Activated CD4-positive, alpha-beta memory T cell treated with anti-CD3 and anti-CD28 coated beads, Interleukin-2, amount 10 ng/mL, durations not matched to agents 7 days and 5 days (primary cell): ENCODE data around the gene ST6GALNAC4. TPM values are rescaled to one million over a fixed set of nuclear protein-coding genes. Genes with fewer than 3 reads are reported as not detected.

Experiments used
- CTCF ChIA-PET: fragments of 350-600 bp; sonication (Branson Sonifier 250); formaldehyde crosslinking; loops from one replicate; lab custom pipeline; 2021; ENCODE audit warnings: antibody characterized with exemption, inconsistent platforms; lab: Charles Lee
- POLR2A ChIA-PET: fragments of 350-600 bp; sonication (Branson Sonifier 250); formaldehyde crosslinking; loops from one replicate; lab custom pipeline; 2021; ENCODE audit warnings: antibody characterized with exemption; lab: Charles Lee
- DNase-seq: peaks from one replicate; pipeline ENCODE4 v3.0.0-alpha.2; 2020
- H3K27ac Mint-ChIP-seq: one replicate; pipeline ENCODE4 v1.8.0; 2021; ENCODE audit warnings: mild to moderate bottlenecking, mixed read lengths
- H3K27me3 Mint-ChIP-seq: one replicate; pipeline ENCODE4 v1.8.0; 2021; ENCODE audit warnings: mixed read lengths
- H3K36me3 Mint-ChIP-seq: one replicate; pipeline ENCODE4 v1.8.0; 2021; ENCODE audit warnings: low read depth, mixed read lengths
- H3K4me1 Mint-ChIP-seq: one replicate; pipeline ENCODE4 v1.8.0; 2021; ENCODE audit warnings: mixed read lengths
- H3K4me3 Mint-ChIP-seq: one replicate; pipeline ENCODE4 v1.8.0; 2021; ENCODE audit warnings: mild to moderate bottlenecking, mixed read lengths
- H3K9me3 Mint-ChIP-seq: one replicate; pipeline ENCODE4 v1.8.0; 2021; ENCODE audit warnings: mixed read lengths
- total RNA-seq, 2 experiments: library from RNA; stranded (reverse); gene quantifications; one replicate each; pipeline ENCODE4 v1.2.3, GENCODE V29; 2021

ST6GALNAC4 gene
- total RNA-seq, 2 experiments from 2014 or later: 19.4 to 21.5 TPM

DNA sequence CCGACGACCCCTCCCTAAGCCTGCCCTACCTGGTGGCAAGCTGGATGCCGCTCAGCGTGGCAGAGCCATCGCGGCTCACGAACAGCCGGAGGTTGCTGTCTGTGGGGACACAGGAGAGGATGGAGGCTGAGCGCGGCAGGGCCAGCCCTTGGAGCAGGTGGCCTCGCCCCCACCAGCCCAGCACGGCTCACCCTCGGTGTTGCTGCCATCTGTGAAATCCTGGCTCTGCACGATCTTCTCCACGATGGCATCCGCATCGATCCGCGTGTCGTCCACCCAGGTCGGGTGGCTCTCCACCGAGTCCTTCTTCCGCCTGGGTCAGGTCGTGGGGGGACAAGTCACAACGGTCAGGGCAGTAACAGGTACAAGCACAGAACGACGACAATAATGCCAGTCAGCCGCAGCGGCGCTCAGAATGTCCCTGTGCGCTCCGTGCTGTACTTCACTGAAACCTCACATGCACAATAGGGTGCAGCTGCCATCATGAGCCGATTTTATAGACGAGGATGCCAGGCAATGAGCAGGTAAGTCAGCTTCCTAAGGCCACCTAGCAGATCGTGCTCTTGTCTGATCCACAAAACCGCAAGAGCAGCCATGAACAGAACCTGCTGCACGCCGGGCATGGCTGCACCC lies 27.9 kb upstream of the ST6GALNAC4 start:
- peaks cover 23% of the 10 kb centered on the region for H3K4me1 Mint-ChIP-seq
- H3K27ac Mint-ChIP-seq: no peak overlapping the region
- H3K9me3 Mint-ChIP-seq: no peaks in the 10 kb centered on the region
- POLR2A ChIA-PET: interaction anchor here (1.2 to 2.5 kb wide), 4 partner anchors 10 to 123 kb away, joined by 4 to 9 read pairs (median 6); partner anchors contain the start of genes EEIG1, NAIF1 and SLC25A25
- H3K4me3 Mint-ChIP-seq: no peak overlapping the region
- H3K27me3 Mint-ChIP-seq: no peaks in the 10 kb centered on the region
- H3K36me3 Mint-ChIP-seq: peaks cover 67% of the 10 kb centered on the region
- DNase-seq: no peak
- CTCF ChIA-PET: interaction anchor here (0.6 to 6.8 kb wide), 10 partner anchors 12 to 139 kb away, joined by 3 to 157 read pairs (median 18); partner anchors contain the start of gene PIP5KL1

DNA sequence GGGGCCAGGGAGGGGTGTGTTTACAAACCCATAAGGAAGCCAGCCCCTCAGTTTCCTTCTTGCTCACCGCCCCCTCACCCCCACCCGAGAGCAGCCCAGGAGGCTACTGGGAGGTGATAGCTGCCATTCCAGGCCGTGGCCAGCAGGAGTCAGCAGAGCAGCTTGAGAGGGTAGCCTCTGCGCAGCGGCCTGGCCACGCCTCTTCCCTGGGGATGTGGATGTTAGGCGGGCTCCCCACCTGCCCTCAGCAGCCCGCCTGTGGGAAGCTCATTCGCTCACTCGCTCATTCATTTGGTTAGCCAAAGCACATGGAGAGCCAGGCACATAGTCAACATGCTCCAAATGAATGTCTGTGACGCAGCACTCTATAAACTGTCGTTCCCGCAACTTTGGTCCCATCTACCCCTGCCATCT lies 26.9 kb upstream of the ST6GALNAC4 start:
- H3K36me3 Mint-ChIP-seq: peaks cover 67% of the 10 kb centered on the region

DNA sequence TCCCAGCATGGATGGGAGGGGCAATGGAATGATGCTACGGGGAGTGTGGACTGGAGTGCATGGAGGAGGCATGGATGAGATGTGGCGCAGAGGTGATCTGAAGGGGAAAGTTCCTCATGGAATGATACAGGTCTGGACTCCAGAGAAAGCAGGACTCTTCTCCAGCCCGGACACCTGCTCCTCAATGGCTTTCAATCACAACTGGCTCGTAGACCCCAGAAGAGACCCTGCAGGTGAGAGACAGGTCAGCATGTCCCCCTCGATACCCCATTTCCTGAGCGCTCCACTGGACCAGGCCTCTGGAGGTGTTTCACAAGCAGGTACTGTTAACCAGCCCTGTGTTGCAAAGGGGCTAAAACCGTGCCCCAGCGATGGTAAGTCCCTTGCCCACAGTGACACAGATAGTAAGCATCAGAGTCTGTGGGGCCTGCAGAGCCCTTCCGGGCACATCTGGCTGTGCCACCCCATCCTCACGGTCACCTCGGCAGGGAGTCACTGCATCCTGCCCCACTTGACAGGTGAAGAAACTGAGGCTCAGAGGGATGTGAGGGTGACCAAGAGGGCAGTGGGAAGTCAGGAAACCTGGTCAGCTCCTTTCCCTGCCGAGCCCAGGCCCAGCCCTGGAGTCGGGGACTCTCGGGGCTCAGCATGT lies 26.3 kb upstream of the ST6GALNAC4 start:
- ChIA-PET POLR2A (interaction anchor here (0.7 to 2.5 kb wide), 8 partner anchors 12 to 175 kb away, joined by 3 to 13 read pairs (median 6); partner anchors contain the start of genes EEIG1, NAIF1 and SLC25A25), CTCF (interaction anchor here (0.6 to 6.8 kb wide), 37 partner anchors 9 to 200 kb away, joined by 3 to 157 read pairs (median 4); partner anchors contain the start of genes NAIF1, PIP5KL1 and SLC25A25)
- Mint-ChIP-seq H3K27ac (no peak overlapping the region), H3K36me3 (peaks cover 65% of the 10 kb centered on the region), H3K9me3 (no peaks in the 10 kb centered on the region), H3K4me3 (no peak overlapping the region), H3K4me1 (peaks cover 19% of the 10 kb centered on the region), H3K27me3 (no peaks in the 10 kb centered on the region)
- DNase-seq: no peak

More for the DNA sequence above, 26.9 kb upstream of the ST6GALNAC4 start:
- Mint-ChIP-seq H3K4me3 (no peak overlapping the region), H3K9me3 (no peaks in the 10 kb centered on the region), H3K4me1 (peaks cover 19% of the 10 kb centered on the region), H3K27me3 (no peaks in the 10 kb centered on the region), H3K27ac (peak overlapping the region; percentile 59)
- ChIA-PET POLR2A (interaction anchor here (0.7 to 2.5 kb wide), 9 partner anchors 11 to 174 kb away, joined by 3 to 13 read pairs (median 4); partner anchors contain the start of genes EEIG1, NAIF1 and SLC25A25), CTCF (interaction anchor here (0.7 to 6.8 kb wide), 28 partner anchors 8 to 199 kb away, joined by 3 to 157 read pairs (median 5); partner anchors contain the start of genes NAIF1, PIP5KL1 and SLC25A25)
- DNase-seq: peak; percentile 80

DNA sequence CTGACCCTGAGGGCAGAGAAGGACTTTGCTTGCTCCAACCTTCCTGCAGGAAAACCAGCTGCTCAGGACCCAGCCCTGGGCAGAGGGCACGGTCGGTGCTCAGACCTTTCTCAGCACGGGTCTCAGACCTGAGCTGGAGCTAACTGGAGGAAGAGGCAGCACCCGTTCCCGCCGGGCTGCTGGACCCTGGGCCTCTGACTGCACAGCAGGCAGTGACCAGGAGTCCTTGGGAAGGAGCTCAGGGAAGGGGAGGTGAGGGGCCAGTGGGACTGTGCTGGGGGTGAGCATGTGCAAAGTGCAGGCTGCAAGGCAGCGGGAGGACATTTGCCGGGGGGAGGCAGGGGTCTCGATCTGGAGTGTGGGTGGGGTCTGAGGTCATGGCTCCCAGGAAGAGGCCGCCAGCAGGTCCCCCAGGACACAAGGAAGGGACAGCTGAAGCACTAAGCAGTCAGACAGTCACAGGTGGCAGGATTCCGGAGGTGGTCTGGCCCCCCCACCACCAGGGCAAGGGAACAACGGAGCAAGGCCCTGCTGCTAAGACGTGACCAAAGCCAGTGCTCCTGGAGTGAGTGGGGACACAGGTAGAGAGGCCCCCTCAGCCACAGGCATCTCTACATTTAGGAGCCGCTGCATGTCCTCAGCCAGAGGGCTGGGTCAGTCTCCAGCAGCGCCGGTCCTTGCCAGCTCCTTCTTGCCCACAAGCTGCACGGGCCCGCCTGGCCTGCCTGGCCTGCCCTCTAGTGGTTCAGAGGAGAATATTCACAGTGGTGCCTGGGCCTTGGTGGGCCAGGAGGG lies 25.6 kb upstream of the ST6GALNAC4 start:
- Mint-ChIP-seq H3K27me3 (no peaks in the 10 kb centered on the region), H3K9me3 (no peaks in the 10 kb centered on the region), H3K27ac (no peak overlapping the region), H3K36me3 (peaks cover 62% of the 10 kb centered on the region), H3K4me1 (peaks cover 23% of the 10 kb centered on the region), H3K4me3 (no peak overlapping the region)
- CTCF ChIA-PET: interaction anchor here (0.5 to 6.8 kb wide), 32 partner anchors 7 to 486 kb away, joined by 3 to 157 read pairs (median 4); partner anchors contain the start of genes NAIF1, PIP5KL1 and SLC25A25
- POLR2A ChIA-PET: interaction anchor here (2.1 to 2.3 kb wide), 2 partner anchors 14 to 92 kb away, joined by 7 to 13 read pairs; no protein-coding TSS in a partner anchor
- DNase-seq: peak; percentile 54

DNA sequence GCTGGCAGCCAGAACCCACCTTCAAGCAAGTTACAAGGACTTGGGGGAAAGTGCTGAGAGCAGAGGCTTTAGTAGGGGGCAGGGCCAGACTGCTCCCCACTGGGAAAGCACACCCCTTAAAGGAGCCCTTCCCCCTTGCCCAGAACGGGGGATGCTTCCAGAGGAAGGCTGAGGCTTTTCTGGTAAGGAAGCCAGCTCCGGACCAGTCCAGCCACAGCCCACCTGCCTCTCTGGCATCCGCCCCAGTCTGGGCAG lies 25.0 kb upstream of the ST6GALNAC4 start:
- Mint-ChIP-seq H3K4me3 (no peak overlapping the region), H3K36me3 (peaks cover 61% of the 10 kb centered on the region), H3K4me1 (peaks cover 24% of the 10 kb centered on the region), H3K27me3 (no peaks in the 10 kb centered on the region), H3K9me3 (no peaks in the 10 kb centered on the region), H3K27ac (no peak overlapping the region)
- no peak for DNase-seq
- POLR2A ChIA-PET: interaction anchor here (1.5 kb wide), 1 partner anchor 9 kb away, joined by 3 read pairs; no protein-coding TSS in a partner anchor
- CTCF ChIA-PET: interaction anchor here (0.8 to 6.8 kb wide), 14 partner anchors 8 to 248 kb away, joined by 3 to 157 read pairs (median 8); partner anchors contain the start of genes NAIF1 and SLC25A25

DNA sequence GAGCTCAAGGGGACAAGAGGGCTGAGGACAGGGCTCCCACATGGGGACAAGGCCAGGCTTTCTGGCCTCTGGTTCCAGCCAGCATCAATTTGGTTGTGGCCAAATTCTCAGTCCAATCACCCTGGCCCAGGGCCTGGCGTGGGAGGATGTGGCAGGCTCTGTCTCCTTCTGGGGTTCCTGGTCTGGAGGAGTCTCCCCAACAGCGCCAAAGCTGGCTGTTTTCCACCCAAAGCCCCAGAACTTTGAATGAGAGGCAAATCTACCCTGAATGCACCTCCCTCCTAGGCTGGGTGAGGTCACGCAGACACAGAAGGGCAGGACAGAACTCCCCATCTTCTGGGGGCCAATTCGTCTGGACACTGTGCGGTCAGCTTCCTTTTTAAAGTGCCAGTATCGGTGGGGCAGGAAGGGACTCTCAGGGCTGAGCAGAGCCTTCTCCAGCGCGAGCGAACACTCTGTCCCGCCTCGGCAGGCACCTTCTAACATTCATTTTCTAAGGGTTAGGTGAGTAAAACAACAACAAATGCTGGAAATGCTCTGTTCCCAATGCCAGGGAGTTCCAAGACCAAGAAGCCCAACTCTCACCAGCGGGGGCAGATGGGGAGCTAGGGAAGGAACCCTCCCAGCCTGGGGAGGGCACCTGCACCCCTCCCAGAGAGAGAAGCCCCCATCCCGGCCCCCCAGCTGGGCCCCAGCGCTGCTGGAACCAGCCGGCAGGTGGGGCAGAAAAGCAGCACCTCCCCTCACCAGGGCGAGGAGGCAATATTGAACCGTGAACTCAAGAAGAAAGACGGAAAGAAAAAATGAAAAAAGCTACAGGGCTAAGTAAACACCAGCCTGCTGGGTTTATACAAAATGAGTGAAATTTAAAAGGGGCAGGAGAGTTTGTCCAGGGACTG lies 24.5 kb upstream of the ST6GALNAC4 start:
- no peak overlapping the region for H3K27ac Mint-ChIP-seq
- no peaks in the 10 kb centered on the region for H3K27me3 Mint-ChIP-seq
- CTCF ChIA-PET: interaction anchor here (0.8 to 6.8 kb wide), 11 partner anchors 9 to 249 kb away, joined by 3 to 157 read pairs (median 7); partner anchors contain the start of genes NAIF1 and SLC25A25
- peaks cover 62% of the 10 kb centered on the region for H3K36me3 Mint-ChIP-seq
- peaks cover 30% of the 10 kb centered on the region for H3K4me1 Mint-ChIP-seq
- POLR2A ChIA-PET: interaction anchor here (0.7 to 1.5 kb wide), 3 partner anchors 9 to 176 kb away, joined by 3 read pairs; no protein-coding TSS in a partner anchor
- H3K9me3 Mint-ChIP-seq: no peaks in the 10 kb centered on the region
- DNase-seq: no peak
- no peak overlapping the region for H3K4me3 Mint-ChIP-seq

DNA sequence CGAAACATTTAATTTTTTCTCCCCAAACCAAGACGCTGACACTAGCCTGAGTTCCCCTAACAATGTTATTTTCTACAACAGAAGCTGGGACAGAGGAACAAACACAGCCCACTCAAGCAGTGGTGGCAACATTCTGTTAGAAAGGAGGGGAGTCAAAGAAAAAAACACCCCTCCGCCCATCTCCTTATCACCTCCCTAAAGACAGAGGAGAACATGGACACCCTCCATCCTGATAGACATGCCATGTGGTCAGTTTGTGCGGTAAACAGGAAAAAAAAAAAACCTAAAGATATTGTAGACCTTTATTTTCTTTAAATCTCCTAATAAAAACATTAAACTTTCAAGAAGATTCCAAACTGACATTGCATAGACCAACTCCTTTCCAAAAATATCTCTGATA lies 23.8 kb upstream of the ST6GALNAC4 start:
- ChIA-PET CTCF (interaction anchor here (1.2 to 6.8 kb wide), 4 partner anchors 13 to 250 kb away, joined by 3 to 157 read pairs (median 4); no protein-coding TSS in a partner anchor), POLR2A (interaction anchor here (0.7 to 1.5 kb wide), 4 partner anchors 10 to 177 kb away, joined by 3 to 5 read pairs (median 3); partner anchors contain the start of genes NAIF1 and SLC25A25)
- H3K36me3 Mint-ChIP-seq: peaks cover 66% of the 10 kb centered on the region
- H3K9me3 Mint-ChIP-seq: no peaks in the 10 kb centered on the region
- H3K27me3 Mint-ChIP-seq: no peaks in the 10 kb centered on the region
- no peak overlapping the region for H3K4me3 Mint-ChIP-seq
- peaks cover 37% of the 10 kb centered on the region for H3K4me1 Mint-ChIP-seq
- no peak for DNase-seq
- H3K27ac Mint-ChIP-seq: peak overlapping the region; percentile 21

DNA sequence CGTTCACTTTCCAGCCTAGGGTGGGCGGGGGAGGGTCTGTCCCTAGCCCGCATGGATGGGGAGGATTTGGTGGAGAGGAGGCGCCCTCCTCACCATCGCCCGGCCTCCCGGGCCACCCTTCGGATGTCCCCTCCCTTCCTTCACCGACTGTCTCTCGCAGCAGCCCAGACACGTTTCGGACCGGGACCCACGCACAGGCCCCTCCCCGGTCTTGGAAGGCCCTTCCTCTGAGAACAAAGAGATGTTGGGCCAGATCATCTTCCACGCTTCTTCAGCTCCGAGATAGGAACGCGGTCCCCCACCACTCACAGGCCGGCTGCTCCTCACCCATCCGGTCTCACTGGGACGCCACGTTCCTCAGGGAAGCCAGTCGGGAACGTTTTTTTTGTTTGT lies 21.5 kb upstream of the ST6GALNAC4 start:
- POLR2A ChIA-PET: interaction anchor here (1.0 to 1.9 kb wide), 2 partner anchors 32 to 42 kb away, joined by 3 to 8 read pairs; partner anchors contain the start of gene EEIG1
- no peaks in the 10 kb centered on the region for H3K27me3 Mint-ChIP-seq
- peak overlapping the region; percentile 86 for H3K4me3 Mint-ChIP-seq
- H3K4me1 Mint-ChIP-seq: peaks cover 43% of the 10 kb centered on the region
- DNase-seq: no peak
- no peaks in the 10 kb centered on the region for H3K9me3 Mint-ChIP-seq
- CTCF ChIA-PET: interaction anchor here (1.0 to 1.6 kb wide), 2 partner anchors 17 to 104 kb away, joined by 3 to 5 read pairs; no protein-coding TSS in a partner anchor
- peaks cover 60% of the 10 kb centered on the region for H3K36me3 Mint-ChIP-seq
- peak overlapping the region; percentile 54 for H3K27ac Mint-ChIP-seq

DNA sequence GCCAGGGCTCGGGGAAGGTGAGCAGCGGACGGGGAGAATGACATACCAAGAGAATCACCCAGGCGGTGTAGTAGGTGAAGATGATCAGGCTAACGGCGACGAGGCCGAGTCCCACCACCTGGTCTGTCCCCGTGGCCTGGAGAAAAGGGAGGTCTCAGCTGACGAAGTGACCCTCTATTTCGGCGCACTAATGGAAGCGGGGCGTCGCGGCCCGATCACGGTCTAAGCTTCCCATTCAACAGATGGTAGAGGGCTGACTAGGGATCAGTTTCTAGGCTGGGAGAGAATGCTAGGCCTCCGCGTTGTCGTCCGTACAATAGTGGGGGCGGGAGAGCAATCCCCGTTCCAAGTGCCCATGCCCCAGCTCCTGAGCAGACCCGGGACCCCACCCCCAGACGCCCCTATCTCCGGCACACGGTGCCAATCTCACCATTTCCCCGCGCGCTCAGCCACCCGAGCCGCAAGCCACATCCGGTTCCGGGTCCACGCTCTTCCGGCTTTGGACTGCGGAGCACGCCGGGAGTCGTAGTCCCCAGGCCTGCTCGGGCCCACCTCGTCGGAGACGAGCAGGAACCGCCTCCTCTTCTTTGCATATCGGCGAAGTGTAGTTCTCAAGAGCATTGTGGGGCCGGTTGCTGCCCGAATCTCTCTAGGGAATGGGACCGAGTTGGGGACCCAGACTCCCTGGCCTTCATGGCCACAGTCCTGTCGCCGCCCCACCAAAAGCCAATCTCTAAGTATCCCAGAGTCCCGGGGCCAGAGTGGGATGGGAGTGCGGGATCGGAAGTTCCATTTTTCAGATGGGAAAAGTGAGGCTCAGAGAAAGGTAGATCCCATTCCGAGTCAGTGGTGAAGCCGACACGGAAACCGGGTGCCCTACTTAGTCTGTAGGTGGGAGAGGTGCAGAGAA lies 20.8 kb upstream of the ST6GALNAC4 start, which contains the start of gene DPM2:
DPM2 (minus strand) TSS at position 467 of the 910 bp plus-strand sequence; CDS start at position 433, 34 bp downstream.
- DNase-seq: peak; percentile 89
- POLR2A ChIA-PET: interaction anchor here (0.6 to 2.7 kb wide), 19 partner anchors 9 to 434 kb away, joined by 3 to 10 read pairs (median 4); partner anchors contain the start of genes EEIG1 and URM1
- peak within 1 kb of the TSS; percentile 82 for H3K27ac Mint-ChIP-seq
- peaks cover 42% of the 10 kb centered on the region for H3K4me1 Mint-ChIP-seq
- peak within 1 kb of the TSS; percentile 86 for H3K4me3 Mint-ChIP-seq
- H3K27me3 Mint-ChIP-seq: no peaks in the 10 kb centered on the region
- peaks cover 58% of the 10 kb centered on the region for H3K36me3 Mint-ChIP-seq
- CTCF ChIA-PET: interaction anchor here (0.9 to 1.5 kb wide), 2 partner anchors 16 to 97 kb away, joined by 3 to 8 read pairs; no protein-coding TSS in a partner anchor
- H3K9me3 Mint-ChIP-seq: no peaks in the 10 kb centered on the region

DNA sequence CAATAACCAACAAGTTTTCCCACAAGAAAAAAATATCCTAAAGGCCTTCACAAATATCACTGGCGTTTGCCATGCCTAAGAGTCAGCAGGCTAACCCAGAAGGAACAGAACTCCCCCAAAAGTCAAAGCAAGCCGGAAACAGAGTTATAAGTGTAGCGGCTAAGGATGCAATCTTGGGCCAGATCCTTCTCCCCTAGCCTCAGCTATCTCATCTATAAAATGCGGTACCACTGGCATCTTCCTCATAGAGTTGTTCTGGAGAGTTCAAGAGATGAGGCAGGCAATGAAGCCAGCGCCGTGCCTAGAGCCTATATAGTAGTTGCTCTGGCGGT lies 20.2 kb upstream of the ST6GALNAC4 start:
- Mint-ChIP-seq H3K36me3 (peaks cover 52% of the 10 kb centered on the region), H3K27me3 (no peaks in the 10 kb centered on the region), H3K9me3 (no peaks in the 10 kb centered on the region), H3K4me3 (peak overlapping the region; percentile 86), H3K4me1 (peaks cover 42% of the 10 kb centered on the region), H3K27ac (peak overlapping the region; percentile 82)
- ChIA-PET CTCF (interaction anchor here (0.9 to 1.5 kb wide), 2 partner anchors 16 to 98 kb away, joined by 3 to 8 read pairs; no protein-coding TSS in a partner anchor), POLR2A (interaction anchor here (0.6 to 2.7 kb wide), 19 partner anchors 8 to 434 kb away, joined by 3 to 10 read pairs (median 4); partner anchors contain the start of genes EEIG1 and URM1)
- no peak for DNase-seq
